Caco-2 (cell line): ENCODE measurements around the gene PRR18. TPM values are rescaled to one million over a fixed set of nuclear protein-coding genes. Genes with fewer than 3 reads are reported as not detected.

ENCODE experiments used
- BruUV-seq: library from RNA; stranded (reverse); fragments of 400-500 nt; replicated peaks from 2 replicates; lab custom pipeline; 2021; lab: Mats Ljungman, UMichigan
- CTCF ChIA-PET: fragments of 300-600 bp; sonication (Branson Sonifier 250); formaldehyde crosslinking; loops from one replicate; lab custom pipeline; 2022; ENCODE audit warnings: antibody characterized with exemption; lab: Charles Lee
- POLR2A ChIA-PET: fragments of 300-600 bp; sonication (Branson Sonifier 250); formaldehyde crosslinking; loops from one replicate; lab custom pipeline; 2022; ENCODE audit warnings: antibody characterized with exemption; lab: Charles Lee
- DNase-seq, 2 experiments: peaks; one replicate each; pipeline versions ENCODE4 v3.0.0 to v3.0.0-alpha.2; 2020 to 2022
- H3K27me3 ChIP-seq: replicated peaks from 2 replicates; pipeline ENCODE4 v1.6.0; 2011; ENCODE audit warnings: low read length; ENCODE audit not compliant: control insufficient read depth, insufficient read depth
- H3K36me3 ChIP-seq: 2 replicates; pipeline ENCODE4 v1.5.1; 2011; ENCODE audit warnings: low read length; ENCODE audit not compliant: control insufficient read depth, insufficient read depth
- H3K4me1 ChIP-seq: fragments of 250-450 bp; sonication (Bioruptor Pico); 2 replicates; pipeline ENCODE4 v1.5.1; 2020; ENCODE audit warnings: mild to moderate bottlenecking
- H3K4me3 ChIP-seq: 2 replicates; pipeline ENCODE4 v1.5.1; 2011; ENCODE audit warnings: low read depth, mild to moderate bottlenecking, control low read depth, low read length
- H3K9me3 ChIP-seq: fragments of 250-450 bp; sonication (Bioruptor Pico); 2 replicates; pipeline ENCODE4 v1.5.1; 2020; ENCODE audit warnings: mild to moderate bottlenecking, moderate library complexity
- H3K27ac Mint-ChIP-seq: one replicate; pipeline ENCODE4 v1.8.0; 2022; ENCODE audit warnings: mixed read lengths; ENCODE audit not compliant: unreplicated experiment
- H3K27me3 Mint-ChIP-seq: one replicate; pipeline ENCODE4 v1.8.0; 2022; ENCODE audit warnings: mixed read lengths; ENCODE audit not compliant: insufficient read depth, unreplicated experiment
- H3K36me3 Mint-ChIP-seq: one replicate; pipeline ENCODE4 v1.8.0; 2022; ENCODE audit warnings: mild to moderate bottlenecking, mixed read lengths; ENCODE audit not compliant: insufficient read depth, unreplicated experiment
- H3K4me1 Mint-ChIP-seq: one replicate; pipeline ENCODE4 v1.8.0; 2022; ENCODE audit warnings: low read depth, mixed read lengths; ENCODE audit not compliant: unreplicated experiment
- H3K4me3 Mint-ChIP-seq: one replicate; pipeline ENCODE4 v1.8.0; 2022; ENCODE audit warnings: mild to moderate bottlenecking, moderate library complexity, mixed read lengths; ENCODE audit not compliant: unreplicated experiment
- H3K9me3 Mint-ChIP-seq: one replicate; pipeline ENCODE4 v1.8.0; 2022; ENCODE audit warnings: mixed read lengths; ENCODE audit not compliant: unreplicated experiment
- CTCF ChIP-seq, 2 experiments: fragments of 200-600 bp in 1 of 2; IDR thresholded peaks; 1 replicate in 1 of 2; 2 replicates in 1 of 2; pipeline versions ENCODE4 v1.5.1 to v1.8.0; 2011 to 2022; ENCODE audit warnings: antibody characterized with exemption in 1 of 2, control low read depth in 1 of 2, inconsistent platforms in 1 of 2, low read depth in 1 of 2, low read length in 1 of 2, mild to moderate bottlenecking in 1 of 2, moderate library complexity in 1 of 2; ENCODE audit not compliant: insufficient read depth in 1 of 2, severe bottlenecking in 1 of 2, unreplicated experiment in 1 of 2
- intact Hi-C: fragments of 100-400 bp; cut with micrococcal nuclease; formaldehyde crosslinking; loops from one replicate; pipeline ENCODE4 v1.10.0; 2022; ENCODE audit not compliant: unreplicated experiment
- total RNA-seq: library from RNA; stranded (reverse); gene quantifications from 2 replicates; pipeline ENCODE4 v1.2.3, GENCODE V29; 2022

PRR18 gene
- total RNA-seq, 1 experiment from 2014 or later: 0.95 TPM

DNA sequence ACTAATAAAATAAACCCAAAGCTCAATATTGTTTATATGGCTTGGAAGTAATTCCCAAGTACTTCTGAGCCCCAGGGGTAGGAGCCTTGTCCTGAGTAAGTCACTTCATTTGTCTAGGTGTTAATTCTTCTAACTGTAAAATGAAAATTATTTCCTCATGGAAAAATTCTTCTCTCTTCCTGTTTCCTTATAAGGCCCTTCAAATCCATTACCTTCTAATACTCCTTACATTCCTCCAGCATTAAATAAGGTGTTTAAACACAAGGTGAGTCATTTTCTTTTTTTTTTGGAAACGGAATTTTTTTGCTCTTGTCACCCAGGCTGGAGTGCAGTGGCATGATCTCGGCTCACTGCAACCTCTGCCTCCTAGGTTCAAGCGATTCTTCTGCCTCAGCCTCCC is 41.9 kb downstream of the PRR18 start:
- Mint-ChIP-seq H3K9me3 (no peaks in the 10 kb centered on the region), H3K36me3 (no peaks in the 10 kb centered on the region), H3K27me3 (no peaks in the 10 kb centered on the region), H3K4me3 (no peak overlapping the region), H3K4me1 (no peaks in the 10 kb centered on the region), H3K27ac (no peak overlapping the region)
- intact Hi-C loops: no loop called here
- Histone ChIP-seq H3K4me3 (no peak overlapping the region), H3K4me1 (no peaks in the 10 kb centered on the region), H3K9me3 (no peaks in the 10 kb centered on the region), H3K36me3 (no peaks in the 10 kb centered on the region), H3K27me3 (no peaks in the 10 kb centered on the region)
- ChIA-PET POLR2A (no interaction called here), CTCF (no interaction called here)
- BruUV-seq: no TSS peak
- no peak for DNase-seq
- TF ChIP-seq CTCF (IDR thresholded peaks at IDR 0.05; ENCODE audit: insufficient read depth in 1 of 2, low read depth in 1 of 2, low read length in 1 of 2, severe bottlenecking in 1 of 2, unreplicated experiment in 1 of 2): no peak

DNA sequence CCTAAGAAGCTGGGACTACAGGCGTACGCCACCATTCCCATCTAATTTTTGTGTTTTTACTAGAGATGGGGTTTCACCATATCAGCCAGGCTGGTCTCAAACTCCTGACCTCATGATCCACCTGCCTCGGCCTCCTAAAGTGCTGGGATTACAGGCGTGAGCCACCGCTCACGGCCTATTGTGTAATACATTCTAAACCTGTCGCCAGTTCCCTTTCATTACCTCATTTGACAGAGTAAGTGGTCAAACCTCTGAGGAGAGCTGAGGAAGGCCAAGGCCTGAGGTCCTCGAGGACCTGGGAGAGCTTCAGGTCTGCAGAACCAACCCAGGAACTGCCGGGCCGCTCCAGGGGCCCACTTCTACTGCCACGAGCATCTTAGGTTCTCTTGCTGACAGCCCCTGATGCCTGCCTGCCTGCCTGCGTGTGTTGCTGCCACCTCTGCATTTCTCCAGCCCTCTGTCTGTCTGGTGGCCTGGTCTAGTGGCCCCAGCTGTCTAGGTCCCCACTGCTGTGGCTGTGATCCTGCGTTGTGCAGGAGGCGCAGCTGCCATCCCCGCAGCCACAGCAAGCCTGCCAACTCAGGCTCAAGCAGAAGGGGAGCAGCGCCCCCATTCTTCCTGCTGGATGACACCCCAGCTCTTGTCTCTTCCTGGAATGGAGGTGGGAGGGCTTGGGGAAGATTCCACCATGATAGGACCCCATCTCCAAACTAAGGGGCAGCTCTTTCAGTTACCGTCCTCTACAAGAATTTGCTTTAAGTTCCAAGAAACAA is 45.3 kb downstream of the PRR18 start:
- Mint-ChIP-seq H3K36me3 (no peaks in the 10 kb centered on the region), H3K4me3 (no peak overlapping the region), H3K27ac (no peak overlapping the region), H3K4me1 (no peaks in the 10 kb centered on the region), H3K27me3 (no peaks in the 10 kb centered on the region), H3K9me3 (no peaks in the 10 kb centered on the region)
- BruUV-seq: no TSS peak
- Histone ChIP-seq H3K4me1 (no peaks in the 10 kb centered on the region), H3K36me3 (no peaks in the 10 kb centered on the region), H3K27me3 (no peaks in the 10 kb centered on the region), H3K4me3 (no peak overlapping the region), H3K9me3 (no peaks in the 10 kb centered on the region)
- intact Hi-C loops: no loop called here
- DNase-seq: no peak
- CTCF ChIA-PET: no interaction called here
- POLR2A ChIA-PET: no interaction called here
- TF ChIP-seq CTCF (IDR thresholded peaks at IDR 0.05; ENCODE audit: insufficient read depth in 1 of 2, low read depth in 1 of 2, low read length in 1 of 2, severe bottlenecking in 1 of 2, unreplicated experiment in 1 of 2): no peak

DNA sequence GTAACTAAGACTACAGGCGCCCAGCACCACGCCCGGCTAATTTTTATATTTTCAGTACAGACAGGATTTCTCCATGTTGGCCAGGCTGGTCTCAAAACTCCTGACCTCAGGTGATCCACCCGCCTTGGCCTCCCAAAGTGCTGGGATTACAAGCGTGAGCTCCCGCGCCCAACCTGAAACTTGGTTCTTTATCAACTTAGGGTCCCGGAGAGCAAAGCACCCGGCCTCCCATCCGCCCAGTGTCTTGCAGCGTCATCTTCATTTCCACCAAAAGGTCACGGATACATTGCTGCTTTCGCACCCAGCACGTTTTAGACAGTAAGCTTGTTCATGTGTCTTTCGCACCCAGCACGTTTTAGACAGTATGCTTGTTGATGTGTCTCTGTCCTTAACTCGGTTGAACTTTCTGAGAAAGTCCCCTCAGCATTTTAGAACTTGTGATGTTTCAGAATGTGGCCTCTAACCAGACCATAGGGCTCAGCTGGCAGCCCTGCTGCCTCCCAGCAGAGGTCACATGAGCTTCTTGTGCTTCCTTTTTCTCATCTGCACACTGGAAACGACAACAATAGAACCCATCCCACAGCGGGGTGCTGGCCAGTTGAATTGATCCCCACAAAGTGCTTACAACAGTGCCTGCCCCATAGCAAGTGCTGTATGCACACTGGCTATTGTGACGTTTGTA is 48.8 kb downstream of the PRR18 start:
- H3K4me3 Mint-ChIP-seq: no peak overlapping the region
- Histone ChIP-seq H3K27me3 (no peaks in the 10 kb centered on the region), H3K4me1 (no peaks in the 10 kb centered on the region), H3K36me3 (no peaks in the 10 kb centered on the region), H3K9me3 (no peaks in the 10 kb centered on the region), H3K4me3 (no peak overlapping the region)
- CTCF ChIA-PET: no interaction called here
- intact Hi-C loops: no loop called here
- TF ChIP-seq CTCF (IDR thresholded peaks at IDR 0.05; ENCODE audit: insufficient read depth in 1 of 2, low read depth in 1 of 2, low read length in 1 of 2, severe bottlenecking in 1 of 2, unreplicated experiment in 1 of 2): no peak
- POLR2A ChIA-PET: no interaction called here
- no TSS peak for BruUV-seq
- no peaks in the 10 kb centered on the region for H3K4me1 Mint-ChIP-seq
- DNase-seq: no peak
- H3K27ac Mint-ChIP-seq: no peak overlapping the region
- H3K9me3 Mint-ChIP-seq: no peaks in the 10 kb centered on the region
- no peaks in the 10 kb centered on the region for H3K36me3 Mint-ChIP-seq
- no peaks in the 10 kb centered on the region for H3K27me3 Mint-ChIP-seq
